OCI-LY7 (cell line): ENCODE data around the gene NPDC1.

Source experiments
- EZH2phosphoT487 ChIP-seq: fragments of 200-600 bp; sonication (generic); IDR thresholded peaks from 2 replicates; pipeline ENCODE4 v1.6.1; 2018; ENCODE audit warnings: low read depth, borderline replicate concordance, mild to moderate bottlenecking, mixed run types, antibody characterized with exemption, low read length, moderate library complexity, mixed read lengths
- TF ChIP-seq, protein P1 (sequence below): fragments of 200-600 bp; sonication (generic); conservative IDR thresholded peaks from 2 replicates; pipeline ENCODE4 v1.5.1; 2014; ENCODE audit warnings: mild to moderate bottlenecking, antibody characterized with exemption, low read length, moderate library complexity, mixed read lengths

- TF ChIP-seq, protein P1, sequence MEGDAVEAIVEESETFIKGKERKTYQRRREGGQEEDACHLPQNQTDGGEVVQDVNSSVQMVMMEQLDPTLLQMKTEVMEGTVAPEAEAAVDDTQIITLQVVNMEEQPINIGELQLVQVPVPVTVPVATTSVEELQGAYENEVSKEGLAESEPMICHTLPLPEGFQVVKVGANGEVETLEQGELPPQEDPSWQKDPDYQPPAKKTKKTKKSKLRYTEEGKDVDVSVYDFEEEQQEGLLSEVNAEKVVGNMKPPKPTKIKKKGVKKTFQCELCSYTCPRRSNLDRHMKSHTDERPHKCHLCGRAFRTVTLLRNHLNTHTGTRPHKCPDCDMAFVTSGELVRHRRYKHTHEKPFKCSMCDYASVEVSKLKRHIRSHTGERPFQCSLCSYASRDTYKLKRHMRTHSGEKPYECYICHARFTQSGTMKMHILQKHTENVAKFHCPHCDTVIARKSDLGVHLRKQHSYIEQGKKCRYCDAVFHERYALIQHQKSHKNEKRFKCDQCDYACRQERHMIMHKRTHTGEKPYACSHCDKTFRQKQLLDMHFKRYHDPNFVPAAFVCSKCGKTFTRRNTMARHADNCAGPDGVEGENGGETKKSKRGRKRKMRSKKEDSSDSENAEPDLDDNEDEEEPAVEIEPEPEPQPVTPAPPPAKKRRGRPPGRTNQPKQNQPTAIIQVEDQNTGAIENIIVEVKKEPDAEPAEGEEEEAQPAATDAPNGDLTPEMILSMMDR = no peak
- TF ChIP-seq EZH2phosphoT487 = no peak
These were observed 15.1 kb downstream of the NPDC1 start for GRCh38 chr9:137030538-137031527.
